A673 (cell line): Measurements from ENCODE around the gene PHACTR3.

Experiments used
- CTCF ChIP-seq: fragments of 300-800, 200-600 bp; sonication (generic); conservative IDR thresholded peaks from 2 replicates; pipeline ENCODE4 v1.5.1; 2017; ENCODE audit warnings: low read depth, mild to moderate bottlenecking, antibody characterized with exemption, low read length, moderate library complexity, mixed read lengths
- EZH2 ChIP-seq: fragments of 200-600 bp; sonication (generic); IDR thresholded peaks from 2 replicates; pipeline ENCODE4 v1.6.1; 2017; ENCODE audit warnings: borderline replicate concordance, low read depth, mild to moderate bottlenecking, mixed read lengths, antibody characterized with exemption, low read length; ENCODE audit not compliant: poor library complexity, severe bottlenecking

- TF ChIP-seq CTCF, result no peak
- TF ChIP-seq EZH2, result no peak
These were observed 42.9 kb downstream of the PHACTR3 start for GRCh38 chr20:59647271-59647670.
